NCI-H1694 treated with DMSO at 0.1 percent for 48 hours (cell line): ENCODE data around the gene TUBGCP2.
"Not testable (repeated sequence)": the region's sequence is repeated elsewhere in the genome, so short reads cannot be mapped to it uniquely, and the experiment has no call there.

ENCODE experiments used
- DNase-seq: peaks from one replicate; lab custom pipeline; 2025; lab: John Stamatoyannopoulos, UW

TUBGCP2 gene

GRCh38 chr10:133266056-133266795 is 42.4 kb downstream of the TUBGCP2 start:
- no peak for DNase-seq

- DNase-seq, result not testable (repeated sequence)
These were observed 43.6 kb downstream of the TUBGCP2 start for GRCh38 chr10:133265052-133265451.

- DNase-seq, result no peak
These were observed 44.2 kb downstream of the TUBGCP2 start for GRCh38 chr10:133264461-133264860.

GRCh38 chr10:133263674-133264073 is 45.0 kb downstream of the TUBGCP2 start:
- DNase-seq, result no peak

- DNase-seq, result no peak
These were observed 46.0 kb downstream of the TUBGCP2 start for GRCh38 chr10:133262696-133263095.

- DNase-seq, result no peak
These were observed 46.8 kb downstream of the TUBGCP2 start for GRCh38 chr10:133261726-133262325.

GRCh38 chr10:133260895-133261725 is 47.6 kb downstream of the TUBGCP2 start:
- no peak for DNase-seq

GRCh38 chr10:133259602-133259989 is 49.1 kb downstream of the TUBGCP2 start:
- DNase-seq, result no peak

GRCh38 chr10:133258818-133259601 is 49.7 kb downstream of the TUBGCP2 start:
- no peak for DNase-seq

GRCh38 chr10:133258066-133258817 is 50.4 kb downstream of the TUBGCP2 start:
- no peak for DNase-seq

- no peak for DNase-seq
These were observed 51.1 kb downstream of the TUBGCP2 start for GRCh38 chr10:133257489-133258065.

- no peak for DNase-seq
These were observed 53.3 kb downstream of the TUBGCP2 start for GRCh38 chr10:133255323-133255722.

- no peak for DNase-seq
These were observed 54.1 kb downstream of the TUBGCP2 start for GRCh38 chr10:133254421-133255120.

- no peak for DNase-seq
These were observed 55.2 kb downstream of the TUBGCP2 start for GRCh38 chr10:133253361-133253955.

GRCh38 chr10:133252223-133252552 is 56.5 kb downstream of the TUBGCP2 start:
- DNase-seq, result no peak

- DNase-seq, result no peak
These were observed 57.1 kb downstream of the TUBGCP2 start for GRCh38 chr10:133251388-133252222.

GRCh38 chr10:133249975-133250754 is 58.5 kb downstream of the TUBGCP2 start:
- no peak for DNase-seq

- DNase-seq, result no peak
These were observed 59.4 kb downstream of the TUBGCP2 start for GRCh38 chr10:133249094-133249780.
